ENCODE results near the gene METRNL.
"Not testable (repeated sequence)": the region's sequence is repeated elsewhere in the genome, so short reads cannot be mapped to it uniquely, and the experiment has no call there.

METRNL gene

DNA sequence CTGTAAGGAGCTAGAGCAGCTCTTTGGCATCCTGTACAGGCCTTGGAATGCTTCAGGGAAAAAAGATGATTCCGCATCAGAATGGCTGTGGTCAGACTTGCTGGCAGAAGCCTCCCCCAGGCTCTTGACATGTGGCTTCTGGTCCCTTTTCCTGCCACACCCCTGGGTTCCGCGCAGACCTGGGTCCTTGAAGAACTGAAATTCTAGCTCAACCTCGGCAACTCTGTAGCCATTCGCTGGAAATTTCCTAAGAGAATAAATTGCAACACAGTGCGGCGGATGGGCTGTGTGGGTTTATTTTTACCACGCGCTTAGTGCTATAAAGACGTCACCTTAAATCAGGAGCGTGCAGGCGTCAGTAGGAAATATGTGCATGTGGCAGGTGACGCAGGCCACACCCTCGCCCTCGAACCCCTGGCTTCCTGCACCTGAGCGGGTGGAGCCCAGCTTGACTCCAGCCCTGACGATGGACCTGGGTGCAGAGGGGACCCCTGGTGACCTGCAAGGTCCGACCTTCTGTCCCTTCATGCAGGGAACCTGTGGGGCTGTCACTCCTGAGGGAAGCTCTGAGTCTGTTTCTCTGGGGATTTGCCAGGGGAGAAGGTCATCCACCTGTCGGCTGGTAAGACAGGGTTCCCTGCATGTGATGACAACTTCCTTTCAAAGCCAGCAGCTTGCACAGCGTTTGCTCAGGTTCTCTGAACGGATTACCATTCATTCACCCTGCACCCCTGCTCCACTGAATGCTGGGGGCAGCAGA lies 46.3 kb downstream of the METRNL start:
- FAIRE-seq: no peak

DNA sequence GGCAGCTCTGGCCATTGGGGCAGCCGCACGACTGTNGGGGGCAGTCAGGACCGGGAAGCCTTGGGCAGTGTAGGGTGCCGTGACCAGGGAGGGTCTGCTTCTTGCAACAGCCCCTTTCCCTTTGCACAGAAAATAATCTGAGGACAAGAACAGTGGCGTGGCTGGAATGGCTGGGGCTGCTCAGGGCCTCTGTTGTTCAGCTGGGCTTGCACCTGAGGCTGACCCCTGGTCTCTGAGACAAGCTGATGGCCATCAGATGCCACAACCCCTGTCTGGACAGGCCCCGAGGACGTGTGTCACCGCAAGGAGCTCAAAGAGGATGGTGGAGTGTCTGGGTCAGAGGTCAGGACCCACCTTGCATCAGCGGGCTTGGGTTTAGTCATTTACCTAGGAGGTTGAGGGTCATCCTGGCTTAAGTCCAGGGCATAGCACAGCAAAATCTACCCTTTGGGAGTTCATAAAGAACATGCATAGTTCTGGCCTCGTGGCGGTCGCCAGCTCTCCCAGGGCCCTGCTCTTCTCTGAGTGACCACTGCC lies 46.9 kb downstream of the METRNL start:
- no peak for FAIRE-seq

DNA sequence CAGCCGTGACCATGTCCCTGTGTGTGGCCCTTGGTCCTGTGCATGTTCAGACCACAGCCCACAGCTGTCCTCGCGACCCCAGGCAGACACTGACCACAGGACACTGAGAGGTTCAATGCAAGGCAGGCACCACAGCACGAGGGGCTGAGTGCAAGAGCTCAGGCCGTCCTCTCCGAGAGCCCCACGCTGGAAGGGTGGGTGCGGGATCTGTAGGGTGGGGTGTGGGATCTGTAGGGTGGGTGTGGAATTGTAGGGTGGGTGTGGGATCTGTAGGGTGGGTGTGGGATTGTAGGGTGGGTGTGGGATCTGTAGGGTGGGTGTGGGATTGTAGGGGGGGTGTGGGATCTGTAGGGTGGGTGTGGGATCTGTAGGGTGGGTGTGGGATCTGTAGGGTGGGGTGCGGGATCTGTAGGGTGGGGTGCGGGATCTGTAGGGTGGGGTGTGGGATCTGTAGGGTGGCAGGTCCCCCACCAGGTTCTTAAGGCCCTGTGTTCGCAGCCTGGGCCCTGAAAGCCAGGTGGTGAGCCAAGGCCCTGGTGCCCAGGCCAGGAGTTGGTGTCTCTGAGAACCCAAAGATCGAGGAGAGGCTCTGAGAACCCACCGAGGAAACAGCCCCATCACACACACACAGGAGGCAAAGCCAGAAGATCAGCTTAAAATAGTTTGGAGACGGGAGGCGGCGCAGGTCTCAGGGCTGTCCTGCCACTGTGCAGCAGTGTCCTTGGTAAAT lies 48.2 kb downstream of the METRNL start:
- no peak for FAIRE-seq

DNA sequence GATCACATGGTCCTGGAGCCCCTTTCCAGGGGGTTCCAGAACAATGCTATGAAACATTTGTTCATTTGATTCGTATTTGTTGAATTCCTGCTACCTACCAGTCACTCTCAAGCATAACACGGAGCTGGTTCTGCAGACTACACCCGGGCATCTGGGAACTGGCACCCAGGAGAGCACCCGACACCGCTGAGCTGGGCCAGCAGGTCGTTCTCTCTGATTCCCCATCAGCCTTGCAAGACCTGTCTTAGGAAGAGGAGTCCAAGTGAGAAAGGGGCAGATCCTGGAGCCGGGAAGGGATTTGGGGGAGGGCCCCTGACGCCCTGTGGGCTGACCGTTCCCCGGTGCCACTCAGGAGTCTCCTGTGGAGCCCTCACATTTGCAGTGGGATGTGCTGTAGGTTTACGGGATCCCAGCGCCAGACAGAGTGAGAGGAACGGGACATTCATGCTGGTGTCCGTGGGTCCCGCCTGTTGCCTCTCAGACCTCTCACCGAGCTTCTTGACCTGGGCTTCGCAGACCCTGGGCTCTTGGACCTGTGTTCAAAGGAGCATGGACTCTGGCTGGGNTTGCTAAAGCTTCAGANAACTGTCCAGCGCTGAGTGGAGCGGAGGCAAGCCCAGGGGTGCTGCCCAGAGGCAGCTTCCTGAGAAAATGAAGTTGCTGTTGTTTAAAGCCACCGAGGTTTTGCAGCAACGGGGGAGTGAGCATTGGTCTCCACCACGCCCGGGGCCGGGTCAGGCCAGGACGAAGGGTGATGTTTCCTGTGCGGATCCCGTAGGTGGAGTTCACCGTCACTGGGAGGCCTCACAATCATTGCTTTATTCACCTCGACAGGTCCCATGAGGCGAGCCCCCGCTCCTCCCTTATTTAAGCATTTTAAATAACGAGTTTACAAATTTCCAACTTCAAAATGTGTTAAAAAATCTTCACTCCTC lies 49.2 kb downstream of the METRNL start:
- no peak for FAIRE-seq

DNA sequence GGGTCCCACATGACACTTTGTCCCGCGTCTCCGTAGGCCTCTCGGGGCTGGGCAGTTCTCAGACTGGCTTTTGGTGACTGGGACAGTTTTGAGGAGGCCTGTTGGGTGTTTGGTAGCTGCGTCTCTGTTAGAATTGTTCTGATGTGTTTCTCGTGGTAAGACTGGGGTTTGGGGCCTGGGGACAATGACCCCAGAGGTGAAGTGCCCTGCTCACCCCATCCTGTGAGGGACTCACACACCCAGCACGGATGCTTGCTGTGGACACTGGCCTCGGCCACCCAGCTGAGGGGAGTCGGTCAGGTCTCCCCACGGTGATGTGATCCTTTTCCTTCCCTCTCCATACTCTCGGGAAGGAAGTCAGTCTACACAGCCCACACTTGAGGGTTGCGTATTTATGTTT lies 50.3 kb downstream of the METRNL start:
- FAIRE-seq: no peak

DNA sequence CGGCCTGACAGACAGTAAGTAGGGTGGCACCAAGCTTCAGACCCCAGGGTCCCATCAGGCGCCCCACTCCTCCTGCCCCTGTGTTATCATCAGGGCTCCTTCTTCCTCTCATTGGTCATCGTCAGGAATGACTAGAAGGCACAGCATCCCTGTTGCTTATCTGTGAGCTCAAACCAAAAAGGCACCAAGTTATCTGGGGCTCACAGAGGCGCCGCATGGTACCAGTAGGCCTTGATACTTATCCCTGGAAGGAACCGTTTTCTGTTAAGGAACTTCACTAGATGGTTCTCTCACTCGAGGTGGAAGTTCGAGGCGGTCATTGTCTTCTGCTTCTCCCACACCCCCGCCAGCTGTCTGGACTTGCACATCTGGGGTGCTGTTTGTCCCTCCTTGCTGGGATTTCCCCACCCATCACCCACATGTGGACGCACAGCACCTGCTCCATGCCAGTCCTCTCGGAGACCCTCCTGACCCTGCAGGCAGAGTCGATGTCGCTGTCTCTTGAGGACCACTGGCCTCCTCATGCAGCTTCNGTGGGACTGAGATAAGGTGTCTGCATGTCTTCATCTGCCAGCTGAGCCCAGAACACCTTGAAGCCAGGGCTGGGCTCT lies 52.1 kb downstream of the METRNL start:
- no peak for FAIRE-seq

DNA sequence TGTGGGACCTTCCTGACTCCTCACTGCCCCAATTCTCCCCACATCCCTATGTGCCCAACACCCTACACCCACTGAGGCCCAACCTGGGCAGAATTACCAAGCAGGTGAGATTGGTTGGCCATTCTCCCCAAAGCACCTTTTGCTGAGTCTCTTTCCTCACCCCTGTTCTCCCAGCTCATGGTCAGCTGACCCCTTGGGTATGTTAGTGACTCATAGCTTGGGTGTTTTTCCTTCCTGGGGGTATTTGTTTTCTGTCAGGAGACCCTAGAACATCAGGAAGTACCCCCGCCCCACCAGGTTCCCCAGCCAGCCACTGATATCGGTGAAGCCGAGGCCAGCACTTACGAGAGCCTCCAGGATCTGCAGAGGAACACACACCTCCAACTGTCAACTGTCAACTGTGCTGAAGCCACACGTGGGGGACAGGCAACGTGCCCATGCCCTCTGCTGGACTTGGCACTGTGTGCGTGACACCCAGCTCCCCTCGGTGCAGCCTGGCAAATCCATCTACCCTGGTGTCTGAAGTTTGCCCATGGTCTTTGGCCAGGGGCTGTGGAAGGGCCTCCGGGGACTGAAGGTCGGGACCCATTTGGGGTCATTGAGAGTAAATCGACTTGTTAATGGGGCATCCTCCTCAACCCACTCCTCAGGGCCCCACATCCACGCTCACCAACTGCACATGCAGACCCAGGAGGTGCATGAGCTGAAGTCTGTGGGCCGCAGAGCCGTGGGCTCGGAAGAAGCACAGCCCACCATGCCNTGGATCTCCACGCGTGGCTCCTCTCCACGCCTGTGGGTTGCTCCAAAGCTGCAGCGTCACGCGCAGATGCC lies 53.1 kb downstream of the METRNL start:
- no peak for FAIRE-seq

DNA sequence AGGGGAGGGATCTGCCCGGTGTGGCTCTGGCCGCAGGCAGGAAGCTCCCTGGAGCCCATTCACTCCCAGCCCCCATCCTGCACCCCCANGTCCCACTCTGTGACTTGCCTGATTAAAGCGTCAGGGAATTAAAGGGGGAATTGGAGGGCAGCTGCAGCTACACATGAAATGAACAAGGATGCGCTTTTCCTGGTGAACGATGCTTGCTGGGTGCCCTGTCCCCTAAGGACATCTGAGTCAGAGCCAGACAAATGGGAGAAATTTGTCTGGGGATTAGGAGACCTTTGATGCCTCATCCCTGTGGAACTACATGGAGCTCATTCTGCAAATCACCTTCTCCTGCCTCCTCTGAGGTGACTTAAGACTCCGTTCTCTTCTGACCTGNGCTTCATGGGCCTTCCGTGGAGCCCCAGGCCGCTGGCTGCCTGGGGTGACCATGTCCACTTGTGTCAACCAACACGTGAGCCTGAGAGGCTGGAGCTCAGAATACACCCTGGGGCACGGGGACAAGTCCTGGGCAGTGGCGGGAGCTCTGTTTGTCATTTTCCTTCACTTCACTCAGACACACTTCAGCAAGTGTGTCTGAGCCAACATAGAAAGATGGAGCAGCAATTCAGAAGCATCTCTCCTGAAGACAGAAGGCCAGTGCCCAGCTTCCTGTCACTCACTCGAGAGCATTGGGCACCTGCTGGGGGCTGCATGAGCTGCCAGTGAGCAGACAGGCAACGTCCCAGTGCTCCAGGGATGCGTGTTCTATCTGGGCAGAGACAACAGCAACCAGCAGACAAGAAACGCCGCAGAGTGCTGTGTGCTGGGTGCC lies 54.1 kb downstream of the METRNL start:
- FAIRE-seq: no peak

DNA sequence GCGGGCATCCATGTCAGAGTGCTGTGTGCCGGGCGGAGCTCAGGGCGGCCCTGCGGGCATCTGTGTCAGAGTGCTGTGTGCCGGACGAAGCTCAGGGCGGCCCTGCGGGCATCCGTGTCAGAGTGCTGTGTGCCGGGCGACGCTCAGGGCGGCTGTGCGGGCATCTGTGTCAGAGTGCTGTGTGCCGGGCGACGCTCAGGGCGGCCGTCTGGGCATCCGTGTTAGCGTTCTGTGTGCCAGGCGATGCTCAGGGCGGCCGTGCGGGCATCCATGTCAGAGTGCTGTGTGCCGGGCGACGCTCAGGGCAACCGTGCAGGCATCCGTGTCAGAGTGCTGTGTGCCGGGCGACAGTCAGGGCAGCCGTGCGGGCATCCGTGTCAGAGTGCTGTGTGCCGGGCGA lies 55.0 kb downstream of the METRNL start:
- FAIRE-seq: not testable (repeated sequence)

DNA sequence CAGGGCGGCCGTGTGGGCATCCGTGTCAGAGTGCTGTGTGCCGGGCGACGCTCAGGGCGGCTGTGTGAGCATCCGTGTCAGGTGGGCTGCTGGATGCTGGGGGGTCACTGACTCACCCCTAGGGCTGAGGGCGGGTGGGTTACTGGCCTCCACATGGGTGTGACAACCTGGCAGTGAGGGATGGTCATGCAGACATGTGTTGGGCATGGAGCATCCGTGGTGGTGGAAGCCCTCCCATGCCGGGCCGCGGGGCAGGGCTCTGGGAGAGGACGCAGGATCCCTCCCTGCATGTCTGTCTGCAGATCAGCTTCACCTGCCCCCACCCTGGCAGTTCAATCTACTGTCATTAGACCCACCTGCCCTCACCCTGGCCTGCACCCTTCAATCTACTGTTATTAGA lies 56.3 kb downstream of the METRNL start:
- no peak for FAIRE-seq

DNA sequence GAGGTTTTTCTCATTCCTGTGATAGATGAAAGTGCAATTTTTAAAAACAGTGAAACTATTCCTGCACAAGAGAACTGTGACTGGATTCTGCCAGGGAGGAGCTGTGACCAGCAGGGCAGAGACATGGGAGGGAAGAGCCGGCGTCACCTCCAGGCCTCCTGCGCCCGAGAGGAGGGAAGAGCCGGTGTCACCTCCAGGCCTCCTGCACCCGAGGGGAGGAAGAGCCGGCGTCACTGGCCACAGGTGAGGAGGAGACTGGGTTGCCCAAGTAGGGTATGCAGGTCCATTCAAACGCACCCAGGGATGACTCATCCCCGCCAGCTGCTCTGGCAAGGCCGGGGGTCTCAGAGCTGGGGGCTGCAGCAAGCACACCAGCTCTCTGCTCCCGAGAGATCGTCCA lies 56.7 kb downstream of the METRNL start:
- no peak for FAIRE-seq

DNA sequence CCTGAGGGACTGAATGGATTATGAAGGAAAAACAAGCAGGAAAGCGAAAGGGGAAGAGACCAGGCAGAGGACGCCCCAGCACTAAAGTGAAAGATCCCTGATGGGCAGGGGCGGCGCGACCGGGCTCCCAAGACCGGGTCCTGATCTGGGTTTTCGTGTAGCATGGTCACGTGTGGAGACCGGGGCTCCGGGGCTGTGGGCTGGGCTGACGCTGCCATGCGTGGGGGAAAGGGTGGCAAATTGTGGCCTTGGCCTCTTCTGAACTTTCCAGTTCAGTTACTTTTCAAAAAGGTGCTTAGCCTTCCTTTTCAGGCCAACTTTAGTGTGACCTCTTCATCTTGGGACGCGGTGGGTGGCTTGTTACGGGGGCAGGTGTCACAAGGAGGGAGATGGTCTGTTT lies 57.5 kb downstream of the METRNL start:
- no peak for FAIRE-seq

DNA sequence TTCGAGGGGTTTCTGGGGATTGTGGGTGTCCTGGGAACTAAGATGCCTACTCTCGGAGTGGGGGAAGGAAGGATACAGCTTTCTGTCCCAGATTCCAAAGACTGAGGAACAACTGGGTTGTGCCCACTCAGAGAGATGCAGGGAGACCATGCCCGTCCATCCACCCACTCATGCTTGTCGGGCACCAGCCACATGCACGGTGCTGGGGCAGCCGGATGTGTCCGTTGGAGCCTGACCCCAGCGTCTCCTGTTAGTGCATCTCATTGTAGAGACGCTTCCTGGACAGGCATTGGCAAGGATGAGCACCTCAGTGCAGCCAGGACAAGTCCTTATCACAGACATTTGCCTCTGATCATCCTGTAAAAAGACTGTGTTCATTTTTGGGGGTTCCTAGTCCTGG lies 58.1 kb downstream of the METRNL start:
- no peak for FAIRE-seq

DNA sequence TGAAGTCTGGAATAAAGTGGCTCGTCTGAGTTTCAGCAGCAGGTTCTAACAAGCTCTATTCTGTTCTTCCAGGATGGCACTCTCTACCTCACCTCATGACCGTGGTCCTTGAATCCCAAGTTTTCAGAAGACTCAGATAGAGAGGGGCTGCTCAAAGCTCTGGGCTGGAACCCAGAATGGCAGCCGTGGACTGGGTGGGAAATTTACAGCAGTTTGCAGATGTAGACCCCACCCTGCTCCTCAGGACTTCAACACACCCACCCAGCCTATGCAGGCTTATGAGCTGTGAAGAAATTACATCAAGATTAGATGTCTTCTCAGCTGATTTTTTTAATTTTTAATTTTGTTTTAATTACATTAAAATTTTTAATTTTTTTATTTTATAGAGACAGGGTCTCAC lies 59.4 kb downstream of the METRNL start:
- FAIRE-seq: no peak

DNA sequence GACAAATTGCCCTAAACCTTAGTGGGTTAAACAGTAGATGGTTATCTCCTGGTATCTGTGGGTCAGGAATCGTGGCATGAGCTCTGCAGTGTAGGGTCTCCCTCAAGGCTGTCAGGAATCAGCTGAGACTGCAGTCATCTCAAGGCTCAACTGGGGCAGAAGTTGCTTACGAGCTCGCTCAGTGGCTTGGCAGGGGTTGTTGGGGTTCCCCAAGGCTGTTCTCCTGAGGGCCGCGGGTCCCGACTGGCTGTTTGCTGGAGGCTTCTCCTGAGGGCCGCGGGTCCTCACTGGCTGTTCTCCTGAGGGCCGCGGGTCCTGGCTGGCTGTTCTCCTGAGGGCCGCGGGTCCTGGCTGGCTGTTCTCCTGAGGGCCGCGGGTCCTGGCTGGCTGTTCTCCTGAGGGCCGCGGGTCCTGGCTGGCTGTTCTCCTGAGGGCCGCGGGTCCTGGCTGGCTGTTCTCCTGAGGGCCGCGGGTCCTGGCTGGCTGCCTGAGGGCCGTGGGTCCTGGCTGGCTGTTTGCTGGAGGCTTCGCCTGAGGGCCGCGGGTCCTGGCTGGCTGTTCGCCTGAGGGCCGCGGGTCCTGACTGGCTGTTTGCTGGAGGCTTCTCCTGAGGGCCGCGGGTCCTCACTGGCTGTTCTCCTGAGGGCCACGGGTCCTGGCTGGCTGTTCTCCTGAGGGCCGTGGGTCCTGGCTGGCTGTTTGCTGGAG lies 60.3 kb downstream of the METRNL start:
- not testable (repeated sequence) for FAIRE-seq

DNA sequence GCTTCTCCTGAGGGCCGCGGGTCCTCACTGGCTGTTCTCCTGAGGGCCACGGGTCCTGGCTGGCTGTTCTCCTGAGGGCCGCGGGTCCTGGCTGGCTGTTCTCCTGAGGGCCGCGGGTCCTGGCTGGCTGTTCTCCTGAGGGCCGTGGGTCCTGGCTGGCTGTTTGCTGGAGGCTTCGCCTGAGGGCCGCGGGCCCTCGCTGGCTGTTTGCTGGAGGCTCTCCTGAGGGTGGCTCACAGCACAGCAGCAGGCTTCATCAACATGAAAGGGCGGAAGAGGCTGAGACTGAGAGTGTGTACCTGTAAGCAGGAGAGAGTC lies 60.8 kb downstream of the METRNL start:
- not testable (repeated sequence) for FAIRE-seq

DNA sequence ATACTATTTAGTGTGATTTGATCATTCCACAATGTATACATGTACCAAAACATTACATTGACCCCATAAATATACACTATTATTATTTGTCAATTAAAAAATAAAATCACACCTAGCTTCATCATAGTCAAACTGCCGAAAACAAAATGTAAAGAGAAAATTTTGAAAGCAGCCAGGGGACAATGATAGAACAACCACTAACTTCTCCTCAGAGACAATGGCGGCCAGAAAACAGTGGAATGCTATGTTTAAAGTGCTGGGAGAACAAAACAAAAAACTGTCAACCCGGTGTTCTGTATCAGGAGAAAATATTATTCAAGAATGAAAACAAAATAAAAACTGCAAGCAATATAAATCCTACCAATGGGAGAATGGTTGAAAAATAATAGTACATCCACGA lies 63.2 kb downstream of the METRNL start:
- no peak for FAIRE-seq

DNA sequence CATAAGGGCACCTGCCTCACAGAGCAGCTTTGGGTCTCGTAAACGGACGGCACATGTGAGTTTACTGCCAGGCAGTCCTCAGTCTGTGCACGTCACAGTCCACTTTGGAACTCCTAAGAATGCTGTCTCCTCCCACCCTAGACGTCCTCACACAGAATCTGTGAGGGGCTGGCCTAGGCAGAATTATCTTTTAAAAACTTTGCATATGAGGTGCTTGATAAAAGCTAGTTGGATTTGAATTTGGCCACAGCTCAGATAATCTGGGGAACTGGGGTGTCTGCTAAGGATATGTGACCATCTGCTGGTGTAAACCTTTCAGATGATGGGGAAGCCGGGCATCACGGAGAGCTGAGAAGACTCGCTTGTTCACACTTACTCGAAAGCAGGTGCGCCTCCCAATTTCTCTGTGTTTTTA lies 64.4 kb downstream of the METRNL start:
- no peak for FAIRE-seq
